SH-SY5Y (cell line): ENCODE results near the gene CCDC12.
A peak's percentile ranks its signal among the peaks of the same experiment; 100 is the strongest.

Source experiments
- GATA2 ChIP-seq: IDR thresholded peaks from 2 replicates; pipeline ENCODE4 v1.6.1; 2011; ENCODE audit warnings: mild to moderate bottlenecking, low read depth, low read length
- GATA3 ChIP-seq: IDR thresholded peaks from 2 replicates; pipeline ENCODE4 v1.6.1; 2011; ENCODE audit warnings: low read depth, mild to moderate bottlenecking, low read length, moderate library complexity

The CCDC12 gene

GRCh38 chr3:46952813-46953212 is 23.7 kb downstream of the CCDC12 start:
- TF ChIP-seq GATA2 (no peak), GATA3 (no peak)

GRCh38 chr3:46950650-46951241 is 25.8 kb downstream of the CCDC12 start:
- TF ChIP-seq GATA2 (no peak), GATA3 (no peak)

- TF ChIP-seq GATA2 (no peak), GATA3 (no peak)
Measured at GRCh38 chr3:46950177-46950576, 26.4 kb downstream of the CCDC12 start.

GRCh38 chr3:46948830-46949671 is 27.5 kb downstream of the CCDC12 start:
- TF ChIP-seq GATA3 (no peak), GATA2 (no peak)

- TF ChIP-seq GATA3 (peak; percentile 58; the same call in 1 of the 2 replicates), GATA2 (peak; percentile 95)
Measured at GRCh38 chr3:46947981-46948791, 28.4 kb downstream of the CCDC12 start.

GRCh38 chr3:46947546-46947901 is 29.0 kb downstream of the CCDC12 start:
- TF ChIP-seq GATA3: no peak
- TF ChIP-seq GATA2: no peak

- TF ChIP-seq GATA3 (no peak; the same call in none of the 2 replicates), GATA2 (peak; percentile 96)
Measured at GRCh38 chr3:46946856-46947545, 29.5 kb downstream of the CCDC12 start.

GRCh38 chr3:46946416-46946815 is 30.1 kb downstream of the CCDC12 start:
- TF ChIP-seq GATA3: no peak

GRCh38 chr3:46944191-46944590 is 32.4 kb downstream of the CCDC12 start:
- TF ChIP-seq GATA3: no peak
- TF ChIP-seq GATA2: no peak

GRCh38 chr3:46943237-46944187 is 33.0 kb downstream of the CCDC12 start:
- TF ChIP-seq GATA3 (no peak), GATA2 (0 out of 2 replicates have a peak, but pooled peaks have one; percentile 21)

- TF ChIP-seq GATA2 (no peak), GATA3 (no peak)
Measured at GRCh38 chr3:46942481-46943236, 33.9 kb downstream of the CCDC12 start.

- TF ChIP-seq GATA2 (no peak), GATA3 (no peak)
Measured at GRCh38 chr3:46942076-46942475, 34.5 kb downstream of the CCDC12 start.
